ENCODE measurements around the gene KCNJ18.
"Not testable (repeated sequence)": the region's sequence is repeated elsewhere in the genome, so short reads cannot be mapped to it uniquely, and the experiment has no call there.

The KCNJ18 gene

GRCh38 chr17:21749696-21750531 is 57.6 kb downstream of the KCNJ18 start:
- not testable (repeated sequence) for H3K36me3 ChIP-seq (ENCODE audit: insufficient read depth, low read length); H2AFZ ChIP-seq (ENCODE audit: low read length); H3K4me1 ChIP-seq (ENCODE audit: insufficient read depth, low read length, severe bottlenecking); H3K4me2 ChIP-seq (ENCODE audit: low read length); H3K27ac ChIP-seq (ENCODE audit: low read depth, low read length, poor library complexity, severe bottlenecking); H3K4me3 ChIP-seq (ENCODE audit: low read depth, low read length, poor library complexity, severe bottlenecking); H4K20me1 ChIP-seq (ENCODE audit: insufficient read depth, low read length); H3K27me3 ChIP-seq (ENCODE audit: insufficient read depth, low read length); H3K9me3 ChIP-seq (ENCODE audit: low read length); H3K9ac ChIP-seq (ENCODE audit: low read length); H3F3A ChIP-seq (ENCODE audit: insufficient read depth, low read length); H3K79me2 ChIP-seq (ENCODE audit: insufficient read depth, low read length); H3K9me2 ChIP-seq (ENCODE audit: low read depth, low read length)

GRCh38 chr17:21751111-21751510 is 58.8 kb downstream of the KCNJ18 start:
- H3K9ac ChIP-seq (ENCODE audit: low read length); H3K4me3 ChIP-seq (ENCODE audit: low read depth, low read length, poor library complexity, severe bottlenecking); H3K4me2 ChIP-seq (ENCODE audit: low read length); H4K20me1 ChIP-seq (ENCODE audit: insufficient read depth, low read length); H3K9me2 ChIP-seq (ENCODE audit: low read depth, low read length); H3K36me3 ChIP-seq (ENCODE audit: insufficient read depth, low read length); H3F3A ChIP-seq (ENCODE audit: insufficient read depth, low read length); H3K79me2 ChIP-seq (ENCODE audit: insufficient read depth, low read length); H2AFZ ChIP-seq (ENCODE audit: low read length); H3K9me3 ChIP-seq (ENCODE audit: low read length); H3K4me1 ChIP-seq (ENCODE audit: insufficient read depth, low read length, severe bottlenecking); H3K27me3 ChIP-seq (ENCODE audit: insufficient read depth, low read length); H3K27ac ChIP-seq (ENCODE audit: low read depth, low read length, poor library complexity, severe bottlenecking): not testable (repeated sequence)

Data from OCI-LY1 (cell line).